ENCODE data around the gene SUGCT. TPM values are rescaled to one million over a fixed set of nuclear protein-coding genes. Genes with fewer than 3 reads are reported as not detected.

The SUGCT gene
- total RNA-seq, 3 donors from 2014 or later = 7.6 to 19.1 (median 10.1) TPM

DNA sequence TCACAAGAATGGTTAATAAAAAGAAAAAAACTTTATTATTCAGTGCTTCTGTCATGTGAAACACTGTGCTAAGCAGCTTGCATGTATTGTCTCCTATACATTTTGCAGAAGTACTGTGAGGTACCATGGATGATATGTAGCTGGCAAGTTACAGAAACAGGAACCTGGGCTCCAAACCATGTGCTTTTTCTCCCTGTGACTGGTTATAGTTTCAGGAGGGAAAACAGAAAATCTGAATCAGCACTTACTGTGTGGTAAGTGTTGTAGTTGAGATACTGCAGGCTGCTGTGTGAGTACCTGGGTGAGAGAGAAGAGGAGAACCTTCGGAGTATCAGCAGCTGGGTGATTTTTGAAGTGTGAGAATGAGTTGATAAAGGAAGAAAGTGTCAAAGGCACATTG is 285.0 kb downstream of the SUGCT start:
- H3K9me3 ChIP-seq = no peaks in the 10 kb centered on the region
- ATAC-seq (peak; percentile 34), DNase-seq (no peak)
- intact Hi-C loops (cut with DNase I, micrococcal nuclease) = loop anchor here in 1 of 2 donors (10.0 kb wide), 1 partner anchor 465 kb away; no protein-coding TSS in a partner anchor
- H3K4me1 ChIP-seq (ENCODE audit: low read depth) = peaks cover 13% of the 10 kb centered on the region
- no peaks in the 10 kb centered on the region for H3K36me3 ChIP-seq (ENCODE audit: low read depth)
- TF ChIP-seq, protein P1, sequence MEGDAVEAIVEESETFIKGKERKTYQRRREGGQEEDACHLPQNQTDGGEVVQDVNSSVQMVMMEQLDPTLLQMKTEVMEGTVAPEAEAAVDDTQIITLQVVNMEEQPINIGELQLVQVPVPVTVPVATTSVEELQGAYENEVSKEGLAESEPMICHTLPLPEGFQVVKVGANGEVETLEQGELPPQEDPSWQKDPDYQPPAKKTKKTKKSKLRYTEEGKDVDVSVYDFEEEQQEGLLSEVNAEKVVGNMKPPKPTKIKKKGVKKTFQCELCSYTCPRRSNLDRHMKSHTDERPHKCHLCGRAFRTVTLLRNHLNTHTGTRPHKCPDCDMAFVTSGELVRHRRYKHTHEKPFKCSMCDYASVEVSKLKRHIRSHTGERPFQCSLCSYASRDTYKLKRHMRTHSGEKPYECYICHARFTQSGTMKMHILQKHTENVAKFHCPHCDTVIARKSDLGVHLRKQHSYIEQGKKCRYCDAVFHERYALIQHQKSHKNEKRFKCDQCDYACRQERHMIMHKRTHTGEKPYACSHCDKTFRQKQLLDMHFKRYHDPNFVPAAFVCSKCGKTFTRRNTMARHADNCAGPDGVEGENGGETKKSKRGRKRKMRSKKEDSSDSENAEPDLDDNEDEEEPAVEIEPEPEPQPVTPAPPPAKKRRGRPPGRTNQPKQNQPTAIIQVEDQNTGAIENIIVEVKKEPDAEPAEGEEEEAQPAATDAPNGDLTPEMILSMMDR (IDR thresholded peaks at IDR 0.05) = no peak
- H3K4me3 ChIP-seq = no peak overlapping the region

DNA sequence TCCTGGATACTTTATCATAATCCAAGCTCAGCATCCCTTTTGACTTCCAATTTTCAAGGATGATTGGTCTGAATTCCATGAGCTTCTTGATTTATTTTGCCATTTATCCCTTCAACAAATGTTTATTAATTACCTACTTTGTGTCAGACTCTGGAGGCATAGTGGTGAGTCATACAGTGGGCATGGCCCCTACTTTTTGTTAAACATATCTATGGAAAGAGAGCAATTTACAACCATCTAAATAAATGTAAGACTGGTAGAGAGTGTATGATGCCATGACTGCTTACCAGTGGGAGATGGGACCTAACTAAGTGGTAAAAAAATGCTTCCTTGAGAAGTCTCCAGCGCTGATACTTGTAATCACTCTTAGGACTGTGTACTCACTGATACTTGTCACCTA is 286.6 kb downstream of the SUGCT start:
- TF ChIP-seq, protein P1 (IDR thresholded peaks at IDR 0.05) = no peak
- no peak for ATAC-seq
- no peak for DNase-seq
- Histone ChIP-seq H3K9me3 (no peaks in the 10 kb centered on the region), H3K36me3 (ENCODE audit: low read depth) (no peaks in the 10 kb centered on the region), H3K4me1 (ENCODE audit: low read depth) (peaks cover 13% of the 10 kb centered on the region), H3K4me3 (no peak overlapping the region)
- intact Hi-C loops (cut with DNase I, micrococcal nuclease) = loop anchor here in 1 of 2 donors (10.0 kb wide), 1 partner anchor 463 kb away; no protein-coding TSS in a partner anchor

DNA sequence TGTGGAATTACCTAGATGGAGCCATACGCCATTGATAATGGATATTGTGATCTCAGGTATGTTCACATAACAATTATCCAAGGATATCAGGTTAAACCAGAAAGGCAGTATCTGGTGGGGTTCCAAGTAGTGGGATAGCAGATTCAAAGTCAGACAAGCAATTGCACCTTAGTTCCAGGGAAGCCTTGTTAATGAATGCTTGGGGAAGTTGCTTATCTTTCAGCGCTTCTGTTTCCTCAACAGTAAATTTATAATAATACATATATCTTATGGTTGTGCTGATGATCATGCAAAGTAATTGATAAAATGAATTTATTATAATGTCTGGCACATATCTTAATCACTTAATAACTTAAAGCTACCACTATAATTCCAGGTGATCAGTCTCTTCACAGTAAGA is 290.9 kb downstream of the SUGCT start:
- DNase-seq (no peak), ATAC-seq (no peak)
- TF ChIP-seq, protein P1 (IDR thresholded peaks at IDR 0.05) = no peak
- Histone ChIP-seq H3K4me3 (no peak overlapping the region), H3K36me3 (ENCODE audit: low read depth) (no peaks in the 10 kb centered on the region), H3K4me1 (ENCODE audit: low read depth) (peaks cover 5% of the 10 kb centered on the region), H3K9me3 (no peaks in the 10 kb centered on the region)
- intact Hi-C loops (cut with DNase I, micrococcal nuclease) = loop anchor here in 1 of 2 donors (10.0 kb wide), 1 partner anchor 459 kb away; no protein-coding TSS in a partner anchor

DNA sequence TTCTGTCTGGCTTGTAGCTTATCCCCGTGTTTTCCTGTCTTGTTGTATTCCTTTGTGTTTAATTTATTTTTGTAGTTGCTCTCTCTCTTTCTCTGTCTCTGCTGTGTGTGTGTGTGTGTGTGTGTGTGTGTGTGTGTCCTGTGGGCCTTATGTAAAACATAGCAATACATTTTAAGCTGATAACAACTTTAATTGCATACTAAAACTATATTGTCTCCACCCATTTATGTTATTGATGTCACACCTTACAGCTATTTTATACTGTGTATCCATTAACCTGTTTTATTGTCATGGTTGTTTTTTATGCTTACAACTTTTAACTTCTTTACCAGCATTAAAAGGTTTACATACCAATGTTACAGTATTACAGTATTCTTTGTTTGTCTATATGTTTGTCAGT is 293.6 kb downstream of the SUGCT start:
- Histone ChIP-seq H3K36me3 (ENCODE audit: low read depth) (no peaks in the 10 kb centered on the region), H3K4me1 (ENCODE audit: low read depth) (peaks cover 5% of the 10 kb centered on the region), H3K4me3 (no peak overlapping the region), H3K9me3 (peaks cover 9% of the 10 kb centered on the region)
- intact Hi-C loops (cut with DNase I, micrococcal nuclease) = loop anchor here in 1 of 2 donors (10.0 kb wide), 1 partner anchor 456 kb away; no protein-coding TSS in a partner anchor
- TF ChIP-seq, protein P1 (IDR thresholded peaks at IDR 0.05) = no peak
- peak in 1 of 3 donors; percentile 71 for DNase-seq
- ATAC-seq = peak; percentile 98

DNA sequence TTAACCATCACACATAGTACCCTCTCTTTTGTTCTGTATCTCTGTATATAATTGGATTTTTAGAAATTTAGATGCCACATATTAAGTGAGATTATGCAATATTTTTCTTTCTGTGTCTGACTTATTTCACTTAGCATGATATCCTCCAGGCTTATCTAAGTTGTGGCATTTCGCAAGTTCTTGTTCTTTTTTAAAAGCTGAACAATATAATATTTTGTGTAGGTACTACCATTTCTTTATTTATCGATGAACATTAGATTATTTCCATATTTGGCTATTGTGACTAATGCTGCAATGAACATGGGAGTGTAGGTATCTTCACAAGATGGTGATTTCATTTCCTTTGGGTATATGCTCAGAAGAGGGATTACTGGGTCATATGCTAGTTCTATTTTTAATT is 295.0 kb downstream of the SUGCT start:
- ATAC-seq (no peak), DNase-seq (no peak)
- Histone ChIP-seq H3K9me3 (peaks cover 9% of the 10 kb centered on the region), H3K4me3 (no peak overlapping the region), H3K36me3 (ENCODE audit: low read depth) (no peaks in the 10 kb centered on the region), H3K4me1 (ENCODE audit: low read depth) (peaks cover 5% of the 10 kb centered on the region)
- TF ChIP-seq, protein P1 (IDR thresholded peaks at IDR 0.05) = no peak
- intact Hi-C loops (cut with DNase I, micrococcal nuclease) = loop anchor here in 1 of 2 donors (10.0 kb wide), 1 partner anchor 455 kb away; no protein-coding TSS in a partner anchor

DNA sequence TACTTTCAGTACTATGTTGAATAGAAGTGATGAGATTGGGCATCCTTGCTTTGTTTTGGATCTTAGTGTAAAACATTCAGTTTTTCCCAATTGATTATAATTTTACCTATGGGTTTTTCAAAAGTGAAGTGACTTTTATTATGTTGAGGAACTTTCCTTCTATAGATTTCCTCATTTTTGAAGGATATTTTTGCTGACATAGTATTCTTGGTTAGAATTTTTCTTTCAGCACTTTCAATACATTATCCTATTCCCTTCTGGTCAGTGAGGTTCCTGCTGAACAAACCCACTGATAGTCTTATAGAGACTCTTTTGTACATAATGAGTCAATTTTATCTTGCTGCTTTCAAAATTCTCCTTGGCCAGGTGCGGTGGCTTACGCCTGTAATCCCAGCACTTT is 297.2 kb downstream of the SUGCT start:
- DNase-seq (no peak), ATAC-seq (no peak)
- peaks cover 2% of the 10 kb centered on the region for H3K4me1 ChIP-seq (ENCODE audit: low read depth)
- intact Hi-C loops (cut with DNase I, micrococcal nuclease) = no loop called here
- H3K4me3 ChIP-seq = no peak overlapping the region
- TF ChIP-seq, protein P1 (IDR thresholded peaks at IDR 0.05) = no peak
- H3K36me3 ChIP-seq (ENCODE audit: low read depth) = no peaks in the 10 kb centered on the region
- peaks cover 9% of the 10 kb centered on the region for H3K9me3 ChIP-seq
